Fibroblast of lung (primary cell): ENCODE data around the gene EEFSEC.

Source experiments
- EZH2 ChIP-seq: IDR thresholded peaks from 2 replicates; pipeline ENCODE4 v1.5.1; 2012; ENCODE audit warnings: low read length, control low read depth, mild to moderate bottlenecking; ENCODE audit errors: missing control alignments
- TF ChIP-seq, protein P1 (sequence below), 2 donors: IDR thresholded peaks in 1 of 2; conservative IDR thresholded peaks in 1 of 2; 1 replicate in 1 of 2; 2 replicates in 1 of 2; pipeline ENCODE4 v1.5.1; 2011 to 2012; ENCODE audit warnings: low read length in 2 of 2, control low read depth in 1 of 2, inconsistent platforms in 1 of 2, low read depth in 1 of 2, mild to moderate bottlenecking in 1 of 2

- TF ChIP-seq EZH2, result no peak
- TF ChIP-seq, protein P1, sequence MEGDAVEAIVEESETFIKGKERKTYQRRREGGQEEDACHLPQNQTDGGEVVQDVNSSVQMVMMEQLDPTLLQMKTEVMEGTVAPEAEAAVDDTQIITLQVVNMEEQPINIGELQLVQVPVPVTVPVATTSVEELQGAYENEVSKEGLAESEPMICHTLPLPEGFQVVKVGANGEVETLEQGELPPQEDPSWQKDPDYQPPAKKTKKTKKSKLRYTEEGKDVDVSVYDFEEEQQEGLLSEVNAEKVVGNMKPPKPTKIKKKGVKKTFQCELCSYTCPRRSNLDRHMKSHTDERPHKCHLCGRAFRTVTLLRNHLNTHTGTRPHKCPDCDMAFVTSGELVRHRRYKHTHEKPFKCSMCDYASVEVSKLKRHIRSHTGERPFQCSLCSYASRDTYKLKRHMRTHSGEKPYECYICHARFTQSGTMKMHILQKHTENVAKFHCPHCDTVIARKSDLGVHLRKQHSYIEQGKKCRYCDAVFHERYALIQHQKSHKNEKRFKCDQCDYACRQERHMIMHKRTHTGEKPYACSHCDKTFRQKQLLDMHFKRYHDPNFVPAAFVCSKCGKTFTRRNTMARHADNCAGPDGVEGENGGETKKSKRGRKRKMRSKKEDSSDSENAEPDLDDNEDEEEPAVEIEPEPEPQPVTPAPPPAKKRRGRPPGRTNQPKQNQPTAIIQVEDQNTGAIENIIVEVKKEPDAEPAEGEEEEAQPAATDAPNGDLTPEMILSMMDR (conservative IDR thresholded peaks at IDR 0.05 in 1 of 2, IDR thresholded peaks at IDR 0.05 in 1 of 2; ENCODE audit: low read depth in 1 of 2, low read length in 2 of 2), result no peak
Observed at GRCh38 chr3:128348075-128348474, 194.8 kb downstream of the EEFSEC start.
